SIG-M5 treated with dmso at 0.1 percent for 504 hours (cell line): ENCODE measurements around the gene GBP2.

Source experiments
- DNase-seq: peaks from one replicate; lab custom pipeline; 2025; ENCODE audit not compliant: unreplicated experiment; lab: John Stamatoyannopoulos, UW

Gene GBP2, protein sequence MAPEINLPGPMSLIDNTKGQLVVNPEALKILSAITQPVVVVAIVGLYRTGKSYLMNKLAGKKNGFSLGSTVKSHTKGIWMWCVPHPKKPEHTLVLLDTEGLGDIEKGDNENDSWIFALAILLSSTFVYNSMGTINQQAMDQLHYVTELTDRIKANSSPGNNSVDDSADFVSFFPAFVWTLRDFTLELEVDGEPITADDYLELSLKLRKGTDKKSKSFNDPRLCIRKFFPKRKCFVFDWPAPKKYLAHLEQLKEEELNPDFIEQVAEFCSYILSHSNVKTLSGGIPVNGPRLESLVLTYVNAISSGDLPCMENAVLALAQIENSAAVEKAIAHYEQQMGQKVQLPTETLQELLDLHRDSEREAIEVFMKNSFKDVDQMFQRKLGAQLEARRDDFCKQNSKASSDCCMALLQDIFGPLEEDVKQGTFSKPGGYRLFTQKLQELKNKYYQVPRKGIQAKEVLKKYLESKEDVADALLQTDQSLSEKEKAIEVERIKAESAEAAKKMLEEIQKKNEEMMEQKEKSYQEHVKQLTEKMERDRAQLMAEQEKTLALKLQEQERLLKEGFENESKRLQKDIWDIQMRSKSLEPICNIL

DNA sequence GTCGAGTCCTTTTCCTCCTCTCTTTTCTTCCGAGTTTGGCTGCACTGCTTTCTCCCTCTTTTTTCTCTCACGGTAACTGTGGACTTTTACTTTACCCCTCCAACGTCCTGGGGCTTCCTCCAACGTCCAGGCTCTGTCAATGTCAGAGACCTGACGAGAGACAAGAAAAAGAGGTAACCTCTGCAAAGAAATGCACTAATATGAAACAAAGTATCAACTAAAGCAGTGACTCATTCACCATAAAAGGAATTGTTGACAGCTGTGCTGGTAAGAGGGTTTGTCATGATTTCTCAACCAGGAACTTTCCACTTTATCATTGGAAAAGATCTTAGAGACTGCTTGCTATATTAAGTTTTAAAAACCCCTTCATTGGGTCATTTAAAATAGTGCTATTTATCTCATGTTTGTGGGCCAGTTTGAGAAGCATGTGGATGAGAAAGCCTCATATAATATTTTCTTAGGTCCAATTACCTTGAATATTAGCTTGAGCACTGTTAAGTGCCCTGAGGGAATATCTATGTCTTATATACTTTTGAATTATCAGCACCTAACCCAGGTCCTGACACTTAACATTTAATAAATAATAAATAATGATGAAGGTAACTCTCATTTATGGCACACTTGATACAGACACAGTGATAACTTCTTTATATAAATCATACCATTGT lies at the start of gene GBP2:
GBP2 (minus strand) TSS at position 202 of the 668 bp plus-strand sequence. CDS start 4,148 bp downstream, outside the sequence.
- peak; percentile 69 for DNase-seq

DNA sequence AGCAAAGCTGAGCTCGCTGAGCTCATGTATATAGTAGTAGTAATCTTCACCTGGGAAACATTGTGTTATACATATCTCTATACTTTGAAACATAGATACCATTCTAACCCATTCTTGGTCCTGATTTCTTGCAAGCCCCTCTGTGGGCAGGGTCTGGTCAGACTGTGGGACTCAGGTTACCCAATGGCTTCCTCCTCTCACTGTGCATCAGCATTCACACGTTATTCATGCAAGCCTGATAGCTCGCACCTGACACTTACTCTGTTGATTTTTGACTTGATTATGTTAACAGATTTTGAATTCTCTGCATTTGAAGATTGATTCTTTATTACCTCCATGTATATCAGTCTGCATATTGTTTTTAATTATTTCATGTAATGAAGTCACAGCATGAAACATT lies 48.6 kb upstream of the GBP2 start:
- DNase-seq, result no peak

DNA sequence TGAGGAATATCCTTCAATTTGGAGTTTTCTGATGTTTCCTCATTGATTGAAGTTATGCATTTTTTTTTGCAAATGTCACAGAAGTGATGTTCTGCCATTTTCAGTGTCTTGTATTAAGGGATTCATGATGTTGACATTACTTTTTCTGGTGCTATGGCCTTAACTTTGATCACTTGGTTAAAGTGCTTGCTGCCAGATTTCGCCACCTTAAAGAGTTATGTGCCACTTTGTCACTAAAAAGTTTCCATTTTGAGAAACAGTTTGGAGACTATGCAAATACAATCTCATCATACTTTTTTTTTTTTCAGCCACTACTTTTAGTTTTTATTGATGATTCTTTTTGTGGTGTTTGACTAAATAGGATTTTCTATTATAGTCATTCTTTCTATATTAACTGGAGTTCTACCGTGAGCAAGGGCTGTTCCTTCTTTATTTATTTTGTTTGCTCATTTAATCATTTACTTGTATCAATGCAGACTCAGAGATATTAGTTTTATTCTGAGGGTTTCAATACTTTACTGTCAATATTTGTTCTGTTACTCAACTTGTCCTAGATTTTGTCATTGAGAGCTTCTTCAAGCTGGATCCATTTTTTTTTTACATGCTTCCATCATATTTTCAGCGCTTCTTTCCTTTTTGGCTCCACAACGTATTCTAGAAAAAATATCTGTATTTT lies 46.7 kb upstream of the GBP2 start:
- DNase-seq, result no peak

DNA sequence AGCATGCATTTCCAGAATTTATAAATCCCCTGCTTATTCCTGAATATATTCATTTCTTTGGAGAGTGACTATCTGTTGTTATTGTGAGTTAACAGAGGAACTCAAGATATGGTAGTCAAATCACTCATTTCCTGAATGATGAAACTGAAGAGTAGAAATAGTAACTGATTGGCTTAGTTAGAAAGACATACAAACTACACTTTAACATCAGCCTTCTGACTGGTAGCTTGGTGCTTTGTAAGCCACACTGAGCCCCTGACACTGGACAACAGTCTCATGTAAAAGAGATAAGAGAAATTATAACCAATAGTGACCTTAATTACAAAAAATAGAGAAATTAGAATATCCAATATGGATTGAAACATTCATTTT lies 45.1 kb upstream of the GBP2 start:
- no peak for DNase-seq

DNA sequence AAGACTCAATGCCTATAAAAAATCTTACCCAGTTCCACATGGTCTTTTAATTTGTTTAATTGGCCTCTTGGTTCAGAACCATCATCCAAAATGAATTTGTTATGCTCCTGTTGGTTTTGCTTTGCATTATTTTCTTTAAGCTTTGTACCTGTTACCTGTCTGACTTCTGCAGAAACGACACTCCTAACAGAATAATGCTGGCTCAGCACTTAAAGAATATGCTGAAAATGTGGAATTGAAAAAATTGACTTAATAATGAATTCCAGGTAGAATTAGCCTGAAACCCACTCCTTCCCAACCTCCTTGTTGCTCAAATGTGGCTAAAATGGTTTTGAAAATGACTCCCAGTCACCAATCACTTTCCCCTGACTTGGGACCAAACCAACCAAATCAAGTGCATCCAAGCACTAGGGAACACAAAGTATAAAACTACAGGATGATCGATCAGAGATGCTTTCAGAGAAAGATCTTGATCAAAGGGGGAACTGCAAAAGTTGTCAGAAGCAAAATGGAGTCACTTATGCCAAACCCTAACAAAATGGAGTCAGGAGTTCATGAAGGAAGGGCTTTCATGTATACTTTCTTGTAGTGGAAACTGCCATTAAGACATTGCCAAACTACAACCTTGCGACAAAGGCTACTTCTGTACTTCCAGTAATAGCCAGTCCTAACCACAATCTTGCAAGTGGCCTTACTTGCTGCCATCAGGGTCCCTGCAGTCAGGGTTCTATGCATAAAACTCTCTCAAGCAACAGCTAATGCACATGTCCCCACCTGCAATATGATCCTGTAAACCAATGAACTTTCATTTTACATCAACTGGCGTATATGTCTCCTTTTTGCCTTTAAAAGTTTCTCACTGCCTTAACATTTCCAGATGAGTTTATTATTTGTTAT lies 44.5 kb upstream of the GBP2 start:
- DNase-seq, result no peak

DNA sequence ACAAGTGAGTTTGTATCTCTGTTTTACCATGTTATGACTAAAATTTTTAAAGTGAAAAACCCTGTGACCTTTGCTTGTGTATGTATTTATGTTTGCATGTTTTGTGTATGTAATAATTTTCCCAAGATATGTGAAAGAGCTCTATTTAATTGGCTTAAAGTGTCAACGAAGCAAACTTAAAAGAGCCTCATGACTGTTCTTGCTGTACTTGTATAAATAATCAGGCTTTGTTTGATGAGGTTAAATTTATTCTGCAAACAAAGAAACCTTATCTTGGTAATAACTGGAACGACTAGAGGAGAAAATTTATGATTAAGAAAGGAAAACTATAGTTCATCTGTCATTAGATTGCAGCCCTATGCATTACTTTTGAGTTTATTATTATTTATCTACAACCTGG lies 43.3 kb upstream of the GBP2 start:
- DNase-seq, result no peak

DNA sequence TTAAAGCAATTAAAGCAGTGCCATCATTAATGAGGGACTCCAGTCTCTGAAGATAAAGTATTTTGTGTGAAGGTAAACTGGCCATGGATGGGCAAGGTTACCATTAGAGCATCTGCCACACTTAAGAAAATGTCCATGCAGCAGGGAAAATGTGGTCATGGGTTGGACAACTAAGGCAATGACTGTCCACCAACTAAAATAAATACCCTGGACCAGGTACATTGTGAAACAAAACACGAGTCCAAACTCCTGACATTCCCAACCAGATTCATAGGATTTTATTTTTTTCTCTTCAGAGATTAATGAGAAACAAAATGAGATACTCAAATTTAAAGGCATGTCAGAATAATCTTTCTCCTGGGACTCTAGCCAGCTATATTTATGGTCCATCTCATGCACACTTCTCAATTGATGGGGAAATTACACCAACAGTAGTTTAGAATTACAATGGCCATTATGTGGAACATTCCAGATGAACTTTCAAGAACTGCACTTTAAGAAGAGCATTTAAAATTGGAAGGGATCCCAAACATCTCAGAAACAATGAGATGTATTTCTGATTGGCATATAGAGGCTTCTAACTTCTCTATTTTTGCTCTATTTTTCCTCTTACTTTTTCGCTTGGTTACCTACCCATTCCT lies 41.8 kb upstream of the GBP2 start:
- no peak for DNase-seq

DNA sequence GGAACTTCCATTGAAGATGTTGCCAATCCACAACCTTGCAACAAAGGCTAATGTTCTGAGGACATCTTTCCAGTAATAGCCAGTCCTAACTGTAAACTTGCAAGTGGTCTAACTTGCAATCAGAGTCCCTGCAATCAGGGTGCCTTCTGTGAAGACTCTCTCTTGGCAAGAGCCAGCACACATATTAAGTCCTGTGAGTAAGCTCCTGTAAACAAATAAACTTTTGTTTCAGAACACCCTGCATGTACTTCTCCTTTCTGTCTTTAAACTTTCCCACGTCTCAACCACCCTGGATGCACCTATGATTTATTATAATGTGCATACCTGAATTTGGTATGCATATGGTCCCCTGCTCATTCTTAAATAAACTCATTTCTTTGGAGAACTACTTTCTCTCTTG lies 40.8 kb upstream of the GBP2 start:
- no peak for DNase-seq

DNA sequence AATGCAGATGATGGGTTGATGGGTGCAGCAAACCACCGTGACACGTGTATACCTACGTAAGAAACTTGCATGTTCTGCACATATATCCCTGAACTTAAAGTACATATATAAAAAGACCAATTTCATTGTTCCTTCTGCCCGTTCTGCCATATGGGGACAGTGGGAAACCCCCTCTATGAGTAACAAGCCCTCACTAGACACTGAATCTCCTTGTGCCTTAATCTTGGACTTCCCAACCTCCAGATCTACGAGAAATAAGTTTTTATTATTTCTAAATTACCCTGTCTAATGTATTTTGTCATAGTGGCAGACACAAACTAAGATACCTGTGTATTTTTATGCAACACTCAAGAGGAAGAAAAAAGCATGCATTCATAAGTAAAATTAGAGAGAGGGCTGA lies 39.9 kb upstream of the GBP2 start:
- no peak for DNase-seq

DNA sequence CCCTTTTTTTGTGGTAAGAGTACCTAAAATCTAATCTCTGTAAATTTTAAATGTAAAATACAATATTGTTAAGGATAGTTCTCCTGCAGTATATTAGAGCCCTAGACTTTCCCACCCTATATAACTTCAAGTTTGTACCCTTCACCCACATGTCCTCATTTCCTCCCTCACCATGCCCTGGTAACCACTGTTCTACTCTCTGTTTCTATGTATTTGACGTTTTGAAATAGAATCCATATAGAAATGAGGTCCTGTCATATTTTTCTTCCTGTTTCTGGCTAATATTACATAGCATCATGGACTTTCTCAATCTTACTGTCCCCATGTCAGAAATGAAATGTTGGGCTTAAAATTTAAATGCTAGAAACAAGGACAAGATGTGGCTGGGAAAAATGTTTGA lies 25.1 kb upstream of the GBP2 start:
- no peak for DNase-seq

DNA sequence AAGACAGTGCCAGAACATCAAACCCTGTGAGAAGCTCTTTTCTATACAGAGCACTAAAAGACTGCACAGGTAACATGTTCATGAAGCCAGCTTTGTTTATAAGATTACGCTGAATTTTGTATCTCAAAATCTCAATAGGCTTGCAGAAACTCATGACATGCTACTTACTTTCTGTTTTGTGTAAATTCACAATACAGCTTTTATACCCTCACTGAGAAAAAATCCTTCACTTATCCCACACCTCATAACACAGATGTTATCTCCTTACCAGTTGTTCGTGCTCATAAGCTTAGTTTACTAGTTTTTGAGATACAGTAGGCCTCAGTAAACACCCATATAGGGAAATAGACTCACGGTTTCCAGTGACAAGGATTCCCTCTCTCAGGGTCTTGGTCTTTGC lies 24.1 kb upstream of the GBP2 start:
- no peak for DNase-seq

DNA sequence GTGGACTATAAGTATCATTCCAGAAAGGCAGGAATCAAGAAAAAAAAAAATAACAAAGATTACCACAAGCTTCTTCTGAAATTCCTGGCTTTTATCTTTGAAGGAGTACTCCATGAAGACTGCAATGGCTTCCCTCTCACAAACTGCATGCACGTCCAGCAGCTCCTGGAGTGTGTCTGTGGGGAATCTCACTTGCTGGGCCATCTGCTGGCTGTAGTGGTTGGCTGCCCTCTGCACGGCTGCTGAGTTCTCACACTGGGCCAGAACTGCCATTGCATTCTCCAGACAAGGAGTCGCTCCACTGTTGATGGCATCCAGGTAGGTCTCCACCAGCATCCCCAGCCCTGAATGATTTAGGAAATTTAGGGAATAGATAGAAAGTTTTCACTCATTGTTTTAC lies 23.3 kb upstream of the GBP2 start:
- DNase-seq, result no peak

DNA sequence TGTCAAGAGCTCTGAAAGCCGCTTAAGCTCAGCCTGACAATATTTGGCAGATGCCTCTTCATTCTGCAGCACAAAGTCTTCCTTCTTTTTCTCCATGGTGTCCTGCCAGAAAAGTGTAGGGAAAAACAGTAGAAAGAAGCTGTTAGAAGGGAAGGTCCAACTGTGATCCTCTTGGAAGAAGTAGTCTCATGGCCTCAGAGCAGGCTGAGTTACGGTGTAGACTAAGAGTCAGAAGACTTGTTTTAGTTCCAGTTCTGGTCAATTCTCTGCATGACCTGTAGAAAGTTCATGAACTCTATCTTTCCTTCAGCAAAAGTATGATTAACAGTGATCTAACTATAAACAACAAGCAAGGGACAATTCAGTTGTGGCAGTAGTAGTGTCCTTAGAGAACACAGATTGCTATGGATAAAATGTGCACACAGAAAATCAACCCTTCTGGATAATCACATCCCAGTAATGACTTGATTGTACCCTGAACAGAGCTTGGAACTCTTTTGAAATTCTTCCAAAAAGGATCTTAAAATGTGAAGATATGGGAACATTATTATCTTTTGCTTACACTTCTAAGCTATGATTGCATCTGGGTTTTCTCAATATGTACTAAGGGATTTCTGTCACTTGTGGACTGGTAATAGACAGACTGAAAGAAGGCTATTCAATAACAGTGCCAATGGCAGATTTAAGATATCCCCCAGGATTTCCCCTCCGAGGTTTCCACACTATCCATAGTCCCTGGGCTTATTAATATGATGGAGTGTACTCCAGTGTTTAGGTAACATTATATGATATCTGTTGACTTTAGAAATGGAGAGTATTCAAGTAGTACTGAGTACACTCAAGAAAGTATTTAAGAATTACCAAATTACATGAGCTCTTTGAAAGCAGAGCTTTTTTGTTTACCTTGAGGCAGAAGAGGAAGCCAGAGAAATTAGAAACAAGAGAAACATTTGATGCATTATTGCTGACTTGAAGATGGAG lies 22.1 kb upstream of the GBP2 start:
- DNase-seq, result no peak

DNA sequence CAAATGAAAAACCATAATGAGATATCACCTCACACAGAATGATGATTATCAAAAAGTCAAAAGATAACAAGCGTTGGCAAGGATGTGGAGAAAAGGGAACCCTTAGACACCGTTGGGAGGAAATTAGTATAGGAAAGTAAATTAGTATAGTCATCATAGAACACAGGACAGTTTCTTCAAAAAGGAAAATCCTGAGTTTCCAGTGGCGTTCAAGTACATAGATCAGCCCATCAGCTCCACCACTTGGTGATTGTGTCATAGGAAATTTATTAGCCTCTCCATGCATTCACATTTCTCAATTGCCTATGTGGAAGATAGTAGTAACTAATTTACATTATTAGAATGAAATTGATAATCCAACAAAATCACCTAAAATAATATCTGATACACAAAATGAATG lies 20.8 kb upstream of the GBP2 start:
- DNase-seq, result no peak

DNA sequence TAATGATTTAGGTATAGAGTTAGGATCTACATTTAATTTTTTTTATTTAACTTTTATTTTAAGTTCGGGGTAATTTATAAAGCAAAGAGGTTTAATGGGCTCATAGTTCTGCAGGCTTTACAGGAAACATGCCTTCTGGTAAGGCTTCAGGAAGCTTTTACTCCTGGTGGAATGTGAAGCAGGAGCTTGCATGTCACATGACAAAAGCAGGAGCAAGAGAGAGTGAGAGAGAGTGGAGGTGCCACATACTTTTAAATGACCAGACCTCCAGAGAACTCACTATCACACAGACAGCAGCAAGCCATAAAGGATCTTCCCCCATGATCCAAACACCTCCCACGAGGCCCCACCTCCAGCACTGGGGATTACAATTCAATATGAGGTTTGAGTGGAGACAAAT lies 17.6 kb upstream of the GBP2 start:
- DNase-seq, result no peak

DNA sequence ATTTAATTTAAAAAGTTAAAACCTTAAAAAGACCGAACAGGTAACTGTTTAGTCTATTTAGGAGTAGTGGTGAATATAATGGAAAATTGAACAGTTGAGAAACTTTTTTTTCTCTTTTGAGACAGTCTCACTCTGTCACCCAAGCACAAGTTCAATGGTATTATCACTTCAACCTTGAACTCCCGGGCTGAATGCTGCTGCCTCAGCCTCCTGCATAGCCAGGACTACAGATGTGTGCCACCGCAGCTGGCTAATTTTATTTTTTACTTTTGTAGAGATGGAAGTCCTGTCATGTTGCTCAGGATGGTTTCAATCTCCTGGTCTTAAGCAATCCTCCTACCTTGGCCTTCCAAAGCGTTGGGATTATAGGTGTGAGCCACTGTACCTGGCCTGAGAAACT lies 16.2 kb upstream of the GBP2 start:
- no peak for DNase-seq

DNA sequence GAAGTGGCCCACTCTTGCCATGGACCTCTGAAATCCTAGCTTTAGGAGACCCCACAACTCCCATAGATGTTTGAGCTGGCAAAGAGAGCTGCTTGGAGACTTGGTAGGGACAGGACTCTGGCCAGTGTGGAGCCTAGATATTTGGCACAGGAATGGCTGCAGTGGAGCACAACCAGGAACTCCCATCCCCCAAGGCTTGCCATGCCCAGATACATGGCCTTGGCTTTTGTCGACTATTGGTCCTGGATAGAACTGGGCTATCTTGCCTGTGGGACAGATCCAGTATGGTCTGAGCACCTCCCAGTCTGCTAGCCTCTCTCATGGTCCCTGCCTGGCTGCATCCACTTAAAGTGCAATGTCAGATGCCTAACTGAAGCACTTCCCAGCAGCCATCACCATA lies 7.8 kb upstream of the GBP2 start:
- DNase-seq, result no peak

DNA sequence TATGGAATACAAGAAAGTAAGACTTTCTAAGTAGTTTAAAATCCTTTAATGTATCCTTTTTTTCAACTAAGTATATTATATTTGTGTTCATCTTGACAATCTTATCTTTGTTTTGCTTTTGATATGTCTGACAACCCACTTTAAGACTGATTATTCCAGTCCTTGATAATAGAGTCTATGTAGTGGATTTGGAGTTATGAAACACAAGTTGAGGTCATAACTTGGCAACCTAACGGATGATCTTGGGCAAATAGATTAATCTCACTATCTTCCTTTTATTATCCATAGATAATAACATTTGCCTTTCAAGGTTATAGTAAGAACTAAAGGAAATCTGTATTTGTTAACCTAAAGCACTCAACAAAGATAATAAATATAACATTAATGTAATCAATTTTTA lies 4.8 kb upstream of the GBP2 start:
- DNase-seq, result no peak

DNA sequence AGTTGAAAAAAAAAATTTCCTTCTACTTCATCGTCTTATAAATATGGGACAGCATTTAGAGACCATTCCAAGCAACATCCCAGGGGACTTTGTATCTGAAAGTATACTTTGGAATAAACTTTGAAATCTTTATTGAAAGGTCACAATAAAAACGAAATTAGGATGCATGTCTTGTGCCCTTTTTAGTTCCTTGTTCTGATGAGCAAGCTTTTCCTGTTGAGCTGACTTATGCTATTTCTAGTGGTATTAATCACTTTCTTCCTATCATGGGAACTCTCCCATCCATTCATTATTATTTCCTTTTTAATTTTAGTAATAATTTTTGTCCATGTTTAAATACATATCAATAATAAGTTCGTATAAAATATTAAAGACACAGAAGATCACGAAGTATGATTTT lies 4.0 kb upstream of the GBP2 start:
- DNase-seq, result no peak
